Measurements from ENCODE around the gene TIMP4.

DNA sequence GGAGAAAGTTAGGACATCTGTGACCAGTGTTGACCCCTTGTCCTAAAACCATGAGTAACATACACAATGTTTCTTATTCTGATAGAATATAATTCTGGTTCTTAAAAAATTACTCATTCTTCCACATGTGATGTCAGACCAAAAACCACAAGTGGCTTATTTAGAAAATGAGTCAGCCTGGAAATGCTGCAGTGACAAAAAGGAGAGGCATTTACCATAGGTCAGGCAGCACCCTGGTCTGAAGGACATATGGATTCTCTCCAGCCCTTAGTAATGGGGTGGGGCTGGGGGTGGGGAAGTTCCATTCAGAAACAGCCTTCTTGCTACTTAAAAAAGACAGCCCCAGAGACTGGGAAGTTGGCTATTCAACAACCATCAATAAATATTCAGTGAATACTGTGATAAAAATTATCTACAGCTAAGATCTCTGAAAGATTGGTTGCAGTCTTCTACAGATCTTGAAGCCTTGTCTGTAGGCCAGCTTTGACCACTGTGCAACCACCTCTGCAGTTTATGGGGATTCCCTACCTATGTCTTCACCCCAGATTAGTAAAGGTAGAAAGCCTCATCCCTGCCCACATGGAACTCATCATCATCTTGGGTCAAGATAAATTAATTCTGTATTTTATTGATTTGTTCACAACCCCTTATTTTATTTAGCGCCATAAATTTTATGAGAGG is 34.9 kb upstream of the TIMP4 start:
- TF ChIP-seq, protein P1, sequence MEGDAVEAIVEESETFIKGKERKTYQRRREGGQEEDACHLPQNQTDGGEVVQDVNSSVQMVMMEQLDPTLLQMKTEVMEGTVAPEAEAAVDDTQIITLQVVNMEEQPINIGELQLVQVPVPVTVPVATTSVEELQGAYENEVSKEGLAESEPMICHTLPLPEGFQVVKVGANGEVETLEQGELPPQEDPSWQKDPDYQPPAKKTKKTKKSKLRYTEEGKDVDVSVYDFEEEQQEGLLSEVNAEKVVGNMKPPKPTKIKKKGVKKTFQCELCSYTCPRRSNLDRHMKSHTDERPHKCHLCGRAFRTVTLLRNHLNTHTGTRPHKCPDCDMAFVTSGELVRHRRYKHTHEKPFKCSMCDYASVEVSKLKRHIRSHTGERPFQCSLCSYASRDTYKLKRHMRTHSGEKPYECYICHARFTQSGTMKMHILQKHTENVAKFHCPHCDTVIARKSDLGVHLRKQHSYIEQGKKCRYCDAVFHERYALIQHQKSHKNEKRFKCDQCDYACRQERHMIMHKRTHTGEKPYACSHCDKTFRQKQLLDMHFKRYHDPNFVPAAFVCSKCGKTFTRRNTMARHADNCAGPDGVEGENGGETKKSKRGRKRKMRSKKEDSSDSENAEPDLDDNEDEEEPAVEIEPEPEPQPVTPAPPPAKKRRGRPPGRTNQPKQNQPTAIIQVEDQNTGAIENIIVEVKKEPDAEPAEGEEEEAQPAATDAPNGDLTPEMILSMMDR (IDR thresholded peaks at IDR 0.05) = no peak
- TF ChIP-seq POLR2A (IDR thresholded peaks at IDR 0.05) (no peak), POLR2AphosphoS5 (IDR thresholded peaks at IDR 0.05) (no peak), EP300 (IDR thresholded peaks at IDR 0.05) (no peak)

All from suprapubic skin (tissue), 4 donors.